ENCODE results near the gene CCR8.
"Not testable (repeated sequence)": the region's sequence is repeated elsewhere in the genome, so short reads cannot be mapped to it uniquely, and the experiment has no call there.

The CCR8 gene

GRCh38 chr3:39351134-39351533 is 21.6 kb downstream of the CCR8 start:
- DNase-seq, result not testable (repeated sequence)

DNA sequence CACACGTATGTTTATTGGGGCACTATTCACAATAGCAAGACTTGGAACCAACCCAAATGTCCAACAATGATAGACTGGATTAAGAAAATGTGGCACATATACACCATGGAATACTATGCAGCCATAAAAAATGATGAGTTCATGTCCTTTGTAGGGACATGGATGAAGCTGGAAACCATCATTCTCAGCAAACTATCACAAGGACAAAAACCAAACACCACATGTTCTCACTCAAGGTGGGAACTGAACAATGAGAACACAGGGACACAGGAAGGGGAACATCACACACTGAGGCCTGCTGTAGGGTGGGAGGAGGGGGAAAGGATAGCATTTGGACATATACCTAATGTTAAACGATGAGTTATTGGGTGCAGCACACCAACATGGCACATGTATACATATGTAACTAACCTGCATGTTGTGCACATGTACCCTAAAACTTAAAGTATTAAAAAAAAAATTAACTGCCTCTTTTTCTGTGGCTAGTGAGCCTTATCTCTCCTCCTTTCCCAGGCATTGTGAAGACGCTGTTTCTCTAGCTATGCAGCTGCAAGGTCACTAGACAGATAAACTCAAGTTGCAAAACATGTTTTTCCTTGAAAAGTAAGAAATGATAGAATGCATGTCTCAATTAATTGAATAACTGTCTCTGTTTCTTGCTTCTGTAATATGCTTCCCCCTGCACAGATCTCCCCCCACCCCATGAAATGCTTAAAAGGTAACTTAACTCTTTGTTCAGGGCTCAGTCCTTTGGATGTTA is 23.8 kb downstream of the CCR8 start:
- DNase-seq, result not testable (repeated sequence)

DNA sequence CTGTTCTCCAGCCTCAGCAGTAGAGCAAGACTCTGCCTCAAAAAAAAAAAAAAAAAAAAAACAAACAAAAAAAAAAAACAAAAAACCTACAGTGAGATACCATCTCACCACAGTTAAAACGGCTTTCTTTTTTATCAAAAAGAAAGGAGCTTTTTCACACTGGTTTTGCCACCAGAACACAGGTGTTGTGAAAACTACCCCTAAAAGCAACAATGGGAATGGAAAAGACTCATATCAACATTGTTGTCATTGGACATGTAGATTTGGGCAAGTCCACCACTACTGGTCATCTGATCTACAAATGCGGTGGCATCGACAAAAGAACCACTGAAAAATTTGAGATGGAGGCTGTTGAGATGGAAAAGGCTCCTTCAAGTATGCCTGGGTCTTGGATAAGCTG is 28.8 kb downstream of the CCR8 start:
- no peak for DNase-seq

- DNase-seq, result no peak
Measured at GRCh38 chr3:39361252-39361927, 31.9 kb downstream of the CCR8 start.

DNA sequence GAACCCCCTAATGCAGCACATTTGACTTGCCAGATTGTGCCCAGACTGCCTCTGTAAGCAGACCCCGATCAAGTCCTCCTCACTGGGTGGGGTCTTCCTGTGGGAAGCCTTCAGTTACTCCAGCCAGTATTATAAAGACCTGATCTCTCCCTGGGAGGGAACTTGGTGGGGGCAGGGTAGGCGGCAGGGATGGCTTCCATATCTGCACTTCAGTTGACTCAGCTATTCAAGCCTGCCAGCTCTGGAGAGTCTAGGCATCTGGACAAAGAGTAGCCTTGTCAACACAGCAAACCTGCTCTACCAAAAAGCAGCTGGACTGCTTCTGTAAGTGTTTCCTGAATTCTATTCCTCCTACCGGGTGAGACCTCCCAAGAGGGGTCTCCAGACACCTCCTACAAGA is 32.7 kb downstream of the CCR8 start:
- no peak for DNase-seq

GRCh38 chr3:39362812-39363211 is 33.3 kb downstream of the CCR8 start:
- no peak for DNase-seq

GRCh38 chr3:39370450-39370849 is 40.9 kb downstream of the CCR8 start:
- not testable (repeated sequence) for DNase-seq

DNA sequence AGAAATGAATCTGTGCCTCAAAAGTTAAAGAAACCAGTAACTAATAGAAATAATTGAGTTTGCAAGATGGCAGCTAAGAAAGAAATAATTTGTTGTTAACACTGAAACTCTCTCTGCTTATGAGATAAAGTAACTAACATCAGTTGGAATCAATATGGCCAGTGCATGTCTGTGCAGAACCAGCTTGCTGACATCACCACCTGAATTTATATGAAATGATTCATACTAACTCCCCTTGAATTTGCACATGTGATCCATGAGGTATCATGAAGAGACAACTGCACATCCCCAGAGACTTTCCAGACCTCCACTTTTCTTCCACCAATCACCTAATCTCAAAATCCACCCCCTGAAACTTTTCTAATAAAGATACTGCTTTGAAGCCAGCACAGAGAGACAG is 43.3 kb downstream of the CCR8 start:
- DNase-seq, result no peak

GRCh38 chr3:39376959-39377634 is 47.6 kb downstream of the CCR8 start:
- DNase-seq, result no peak

- DNase-seq, result peak; percentile 56
Measured at GRCh38 chr3:39378088-39378487, 48.6 kb downstream of the CCR8 start.

GRCh38 chr3:39378957-39379777 is 49.7 kb downstream of the CCR8 start:
- DNase-seq, result no peak

DNA sequence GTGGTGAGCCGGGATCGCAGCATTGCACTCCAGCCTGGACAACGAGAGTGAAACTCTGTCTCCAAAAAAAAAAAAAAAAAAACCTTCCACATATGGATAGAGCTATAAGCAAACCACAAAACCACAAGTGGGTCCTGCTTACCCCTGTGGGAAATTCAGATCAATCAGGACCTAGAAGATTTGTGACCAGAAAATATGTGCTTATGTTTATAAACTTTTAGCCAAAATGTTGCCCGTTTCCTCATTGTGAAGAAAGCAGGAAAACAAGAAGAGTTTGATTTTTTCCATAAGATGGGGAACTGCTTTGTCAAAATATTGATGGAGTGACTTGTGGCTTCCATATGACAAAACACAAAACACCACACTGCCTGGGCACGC is 50.3 kb downstream of the CCR8 start:
- DNase-seq, result no peak

- DNase-seq, result no peak
Measured at GRCh38 chr3:39381432-39381831, 51.9 kb downstream of the CCR8 start.
